Suprapubic skin (tissue), 4 donors: ENCODE results near the gene ABCC3.

Experiments
- CTCF ChIP-seq, 2 donors: fragments of 200-600 bp in 1 of 2; fragments of 450-650 bp in 1 of 2; sonication (generic) in 1 of 2; IDR thresholded peaks; one replicate each; pipeline ENCODE4 v1.5.1; 2016 to 2019; ENCODE audit warnings: antibody characterized with exemption in 2 of 2, mild to moderate bottlenecking in 1 of 2, moderate library complexity in 1 of 2
- EP300 ChIP-seq: sonication (generic); formaldehyde crosslinking; IDR thresholded peaks from one replicate; pipeline ENCODE4 v1.6.1; 2017; ENCODE audit warnings: antibody characterized with exemption
- POLR2A ChIP-seq, 2 donors: fragments of 450-650 bp; IDR thresholded peaks; one replicate each; pipeline ENCODE4 v1.6.1; 2017; ENCODE audit warnings: antibody characterized with exemption in 2 of 2, mild to moderate bottlenecking in 2 of 2, moderate library complexity in 2 of 2
- POLR2AphosphoS5 ChIP-seq, 3 donors: sonication (generic); formaldehyde crosslinking; IDR thresholded peaks; one replicate each; pipeline ENCODE4 v1.6.1; 2017; ENCODE audit warnings: antibody characterized with exemption in 3 of 3

DNA sequence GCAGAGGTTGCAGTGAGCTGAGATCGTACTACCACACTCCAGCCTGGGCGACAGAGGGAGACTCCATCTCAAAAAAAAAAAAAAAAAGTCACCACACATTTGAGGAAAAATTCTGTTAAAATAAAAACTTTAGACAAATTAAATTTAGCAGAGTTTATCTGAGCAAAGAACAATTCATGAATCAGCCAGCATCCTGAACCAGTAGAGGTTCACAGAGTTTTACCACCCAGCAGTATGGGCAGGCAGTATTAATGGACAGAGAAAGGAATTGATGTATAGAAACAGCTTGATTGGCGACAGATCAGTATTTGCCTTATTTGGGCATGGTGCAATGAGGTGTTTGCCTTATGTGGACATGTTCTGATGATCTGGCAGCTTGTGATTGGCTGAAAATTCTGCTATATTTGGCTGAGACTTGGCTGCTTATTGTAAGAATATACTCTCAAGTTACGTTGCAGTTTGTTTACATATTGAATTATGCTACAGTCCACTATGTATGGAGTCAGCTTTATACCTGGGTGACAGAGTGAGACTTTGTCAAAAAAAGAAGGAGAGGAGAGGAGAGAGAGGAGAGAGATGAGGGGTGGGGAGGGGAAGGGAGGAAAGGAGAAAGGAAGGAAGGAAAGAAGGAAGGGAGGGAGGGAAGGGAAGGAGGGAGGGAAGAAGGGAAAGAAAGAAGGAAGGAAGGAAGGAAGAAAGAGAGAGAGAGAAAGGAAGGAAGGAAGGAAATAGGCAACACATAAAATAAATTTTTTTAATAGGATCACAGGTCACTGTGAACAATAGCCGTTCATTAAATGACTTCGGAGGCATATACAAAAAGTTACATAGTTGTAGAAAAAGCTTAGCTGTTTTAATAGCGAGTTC lies 14.6 kb downstream of the ABCC3 start:
- no peak for TF ChIP-seq POLR2A (IDR thresholded peaks at IDR 0.05)
- no peak for TF ChIP-seq EP300
- TF ChIP-seq CTCF (IDR thresholded peaks at IDR 0.05), result no peak
- no peak for TF ChIP-seq POLR2AphosphoS5 (IDR thresholded peaks at IDR 0.05)
